ENCODE results near the gene HLA-DPA1. TPM values are rescaled to one million over a fixed set of nuclear protein-coding genes. Genes with fewer than 3 reads are reported as not detected.

HLA-DPA1 gene
- total RNA-seq, 1 experiment from 2014 or later, result not detected

DNA sequence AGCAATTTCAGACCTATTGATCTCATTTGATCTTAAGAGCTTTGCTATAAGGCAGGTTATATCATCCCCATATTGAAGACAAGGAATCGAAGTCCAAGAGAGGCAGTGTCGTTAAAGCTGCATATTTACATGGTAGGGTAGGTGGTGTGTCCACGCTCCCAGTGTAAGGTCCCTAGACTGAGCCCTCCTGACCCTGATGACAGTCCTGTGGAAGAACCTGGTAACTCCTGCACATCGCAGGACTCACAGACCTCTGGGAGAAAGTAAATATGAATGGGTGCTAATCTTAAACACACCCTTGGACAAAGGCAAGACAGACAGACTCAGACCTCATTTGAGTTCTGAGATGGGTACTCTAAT is 1.7 kb upstream of the HLA-DPA1 start:
- H3K4me3 ChIP-seq (ENCODE audit: low read depth, low read length), result no peak overlapping the region
- no peak for DNase-seq
- no peaks in the 10 kb centered on the region for H3K9me3 ChIP-seq
- peaks cover 3% of the 10 kb centered on the region for H3K9me3 Mint-ChIP-seq (ENCODE audit: unreplicated experiment)
- BruUV-seq (replicated peaks), result no TSS peak
- no peaks in the 10 kb centered on the region for H3K4me1 Mint-ChIP-seq (ENCODE audit: low read depth, unreplicated experiment)
- intact Hi-C loops (cut with micrococcal nuclease; ENCODE audit: unreplicated experiment), result no loop called here
- H3K27me3 Mint-ChIP-seq (ENCODE audit: insufficient read depth, unreplicated experiment), result peaks cover 10% of the 10 kb centered on the region
- POLR2A ChIA-PET, result no interaction called here
- no peaks in the 10 kb centered on the region for H3K27me3 ChIP-seq (replicated peaks; ENCODE audit: control insufficient read depth, insufficient read depth, low read length)
- H3K4me1 ChIP-seq, result no peaks in the 10 kb centered on the region
- CTCF ChIA-PET, result interaction anchor here (1.6 kb wide), 1 partner anchor 91 kb away, joined by 3 read pairs; no protein-coding TSS in a partner anchor
- no peak overlapping the region for H3K4me3 Mint-ChIP-seq (ENCODE audit: unreplicated experiment)
- TF ChIP-seq, protein P1, sequence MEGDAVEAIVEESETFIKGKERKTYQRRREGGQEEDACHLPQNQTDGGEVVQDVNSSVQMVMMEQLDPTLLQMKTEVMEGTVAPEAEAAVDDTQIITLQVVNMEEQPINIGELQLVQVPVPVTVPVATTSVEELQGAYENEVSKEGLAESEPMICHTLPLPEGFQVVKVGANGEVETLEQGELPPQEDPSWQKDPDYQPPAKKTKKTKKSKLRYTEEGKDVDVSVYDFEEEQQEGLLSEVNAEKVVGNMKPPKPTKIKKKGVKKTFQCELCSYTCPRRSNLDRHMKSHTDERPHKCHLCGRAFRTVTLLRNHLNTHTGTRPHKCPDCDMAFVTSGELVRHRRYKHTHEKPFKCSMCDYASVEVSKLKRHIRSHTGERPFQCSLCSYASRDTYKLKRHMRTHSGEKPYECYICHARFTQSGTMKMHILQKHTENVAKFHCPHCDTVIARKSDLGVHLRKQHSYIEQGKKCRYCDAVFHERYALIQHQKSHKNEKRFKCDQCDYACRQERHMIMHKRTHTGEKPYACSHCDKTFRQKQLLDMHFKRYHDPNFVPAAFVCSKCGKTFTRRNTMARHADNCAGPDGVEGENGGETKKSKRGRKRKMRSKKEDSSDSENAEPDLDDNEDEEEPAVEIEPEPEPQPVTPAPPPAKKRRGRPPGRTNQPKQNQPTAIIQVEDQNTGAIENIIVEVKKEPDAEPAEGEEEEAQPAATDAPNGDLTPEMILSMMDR (IDR thresholded peaks at IDR 0.05; ENCODE audit: insufficient read depth in 1 of 2, low read depth in 1 of 2, low read length in 1 of 2, severe bottlenecking in 1 of 2, unreplicated experiment in 1 of 2), result no peak
- H3K27ac Mint-ChIP-seq (ENCODE audit: unreplicated experiment), result no peak overlapping the region
- no peaks in the 10 kb centered on the region for H3K36me3 ChIP-seq (ENCODE audit: control insufficient read depth, insufficient read depth, low read length)
- H3K36me3 Mint-ChIP-seq (ENCODE audit: insufficient read depth, unreplicated experiment), result no peaks in the 10 kb centered on the region

GRCh38 chr6:33072508-33073100 is 845 bp downstream of the HLA-DPA1 start:
- ChIA-PET CTCF (no interaction called here), POLR2A (no interaction called here)
- Mint-ChIP-seq H3K9me3 (ENCODE audit: unreplicated experiment) (no peaks in the 10 kb centered on the region), H3K27me3 (ENCODE audit: insufficient read depth, unreplicated experiment) (peaks cover under 1% of the 10 kb centered on the region), H3K36me3 (ENCODE audit: insufficient read depth, unreplicated experiment) (no peaks in the 10 kb centered on the region), H3K4me3 (ENCODE audit: unreplicated experiment) (no peak overlapping the region), H3K27ac (ENCODE audit: unreplicated experiment) (no peak overlapping the region), H3K4me1 (ENCODE audit: low read depth, unreplicated experiment) (no peaks in the 10 kb centered on the region)
- no peaks in the 10 kb centered on the region for H3K4me1 ChIP-seq
- no TSS peak for BruUV-seq (replicated peaks)
- H3K36me3 ChIP-seq (ENCODE audit: control insufficient read depth, insufficient read depth, low read length), result no peaks in the 10 kb centered on the region
- intact Hi-C loops (cut with micrococcal nuclease; ENCODE audit: unreplicated experiment), result no loop called here
- TF ChIP-seq, protein P1 (IDR thresholded peaks at IDR 0.05; ENCODE audit: insufficient read depth in 1 of 2, low read depth in 1 of 2, low read length in 1 of 2, severe bottlenecking in 1 of 2, unreplicated experiment in 1 of 2), result no peak
- no peaks in the 10 kb centered on the region for H3K9me3 ChIP-seq
- H3K4me3 ChIP-seq (ENCODE audit: low read depth, low read length), result no peak overlapping the region
- no peaks in the 10 kb centered on the region; the same call in 1 of the 2 replicates for H3K27me3 ChIP-seq (replicated peaks; ENCODE audit: control insufficient read depth, insufficient read depth, low read length)
- DNase-seq, result no peak

DNA sequence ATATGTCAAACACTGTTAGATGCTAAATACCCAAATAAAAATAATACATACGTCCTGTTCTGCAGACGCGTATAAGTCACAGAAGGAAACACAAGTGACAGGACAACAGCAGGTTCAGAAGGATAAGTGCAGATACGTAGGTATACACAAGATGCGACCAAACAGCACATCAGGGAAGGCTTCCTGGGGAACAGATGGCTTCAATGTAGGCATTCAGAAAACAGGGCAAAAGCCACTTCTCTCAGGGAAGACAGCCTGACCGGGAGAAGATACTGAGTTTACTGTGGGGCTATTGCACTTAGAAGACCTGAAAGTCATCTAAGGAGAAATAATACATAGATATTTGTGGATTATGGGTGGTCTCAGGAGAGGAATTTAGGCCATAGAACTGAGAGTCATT is 1.9 kb downstream of the HLA-DPA1 start:
- Histone ChIP-seq H3K4me3 (ENCODE audit: low read depth, low read length) (no peak overlapping the region), H3K27me3 (replicated peaks; ENCODE audit: control insufficient read depth, insufficient read depth, low read length) (no peaks in the 10 kb centered on the region; the same call in 1 of the 2 replicates), H3K36me3 (ENCODE audit: control insufficient read depth, insufficient read depth, low read length) (no peaks in the 10 kb centered on the region), H3K9me3 (no peaks in the 10 kb centered on the region), H3K4me1 (no peaks in the 10 kb centered on the region)
- no peak for DNase-seq
- Mint-ChIP-seq H3K9me3 (ENCODE audit: unreplicated experiment) (no peaks in the 10 kb centered on the region), H3K27me3 (ENCODE audit: insufficient read depth, unreplicated experiment) (no peaks in the 10 kb centered on the region), H3K36me3 (ENCODE audit: insufficient read depth, unreplicated experiment) (no peaks in the 10 kb centered on the region), H3K4me3 (ENCODE audit: unreplicated experiment) (no peak overlapping the region), H3K27ac (ENCODE audit: unreplicated experiment) (no peak overlapping the region), H3K4me1 (ENCODE audit: low read depth, unreplicated experiment) (no peaks in the 10 kb centered on the region)
- intact Hi-C loops (cut with micrococcal nuclease; ENCODE audit: unreplicated experiment), result no loop called here
- ChIA-PET CTCF (no interaction called here), POLR2A (no interaction called here)
- no TSS peak for BruUV-seq (replicated peaks)
- TF ChIP-seq, protein P1 (IDR thresholded peaks at IDR 0.05; ENCODE audit: insufficient read depth in 1 of 2, low read depth in 1 of 2, low read length in 1 of 2, severe bottlenecking in 1 of 2, unreplicated experiment in 1 of 2), result no peak

All from Caco-2 (cell line).